Spleen (tissue), 7 donors: Measurements from ENCODE around the gene SLC1A3.

Experiments
- CTCF ChIP-seq, 11 experiments: fragments of 200-600 bp in 7 of 11; fragments of 450-650 bp in 4 of 11; sonication (generic) in 4 of 11; IDR thresholded peaks in 8 of 11; conservative IDR thresholded peaks in 3 of 11; 1 replicate in 7 of 11; 2 replicates in 4 of 11; pipeline versions ENCODE4 v1.4.0 to v1.8.0; 2016 to 2021; ENCODE audit warnings: antibody characterized with exemption in 11 of 11, inconsistent platforms in 4 of 11, mild to moderate bottlenecking in 1 of 11
- POLR2AphosphoS5 ChIP-seq, 3 donors: sonication (generic); formaldehyde crosslinking; IDR thresholded peaks; one replicate each; pipeline ENCODE4 v1.5.1; 2017; ENCODE audit warnings: antibody characterized with exemption in 3 of 3
- donor health status: DM: no; HTN: no; CAD: no; lungs with moderate emphysema.
- donor health status: DM: no; HTN: no; CAD: no.
- donor health status: DM: no; HTN: no; CAD: no.

GRCh38 chr5:36689225-36689624 is 82.8 kb downstream of the SLC1A3 start:
- TF ChIP-seq CTCF (IDR thresholded peaks at IDR 0.05 in 8 of 11, conservative IDR thresholded peaks at IDR 0.05 in 3 of 11) (no peak), POLR2AphosphoS5 (IDR thresholded peaks at IDR 0.05) (no peak)
